Naive thymus-derived CD4-positive, alpha-beta T cell (primary cell): ENCODE measurements around the gene LDAH. TPM values are rescaled to one million over a fixed set of nuclear protein-coding genes. Genes with fewer than 3 reads are reported as not detected.
A peak's percentile ranks its signal among the peaks of the same experiment; 100 is the strongest.

Experiments used
- ATAC-seq: fragments of 150-1000 bp; cut with Tn5 transposase; 2 replicates; pipeline ENCODE4 v1.10.0; 2021; ENCODE audit warnings: mild to moderate bottlenecking, moderate library complexity
- CTCF ChIA-PET: fragments of 350-600 bp; sonication (Branson Sonifier 250); formaldehyde crosslinking; loops from one replicate; lab custom pipeline; 2021; ENCODE audit warnings: antibody characterized with exemption; lab: Charles Lee
- POLR2A ChIA-PET: fragments of 350-600 bp; sonication (Branson Sonifier 250); formaldehyde crosslinking; loops from one replicate; lab custom pipeline; 2021; ENCODE audit warnings: antibody characterized with exemption, inconsistent platforms; lab: Charles Lee
- DNase-seq, 9 donors: peaks; one replicate each; pipeline versions ENCODE4 v3.0.0 to v3.0.0-alpha.2; 2020 to 2022; ENCODE audit warnings: mixed read lengths in 1 of 9
- H3K27ac ChIP-seq: one replicate; pipeline ENCODE4 v1.7.0; 2013; ENCODE audit warnings: mild to moderate bottlenecking, low read depth, low read length, moderate library complexity
- H3K27me3 ChIP-seq, 2 donors: one replicate each; pipeline ENCODE4 v1.7.0; 2013; ENCODE audit warnings: low read length in 2 of 2, mild to moderate bottlenecking in 2 of 2, moderate library complexity in 2 of 2; ENCODE audit not compliant: control insufficient read depth in 2 of 2, insufficient read depth in 2 of 2
- H3K36me3 ChIP-seq, 3 experiments: 1 replicate in 2 of 3; 2 replicates in 1 of 3; pipeline ENCODE4 v1.7.0; 2013; ENCODE audit warnings: low read length in 3 of 3, mild to moderate bottlenecking in 3 of 3, moderate library complexity in 1 of 3; ENCODE audit not compliant: insufficient read depth in 3 of 3, control insufficient read depth in 2 of 3
- H3K4me1 ChIP-seq, 2 donors: one replicate each; pipeline ENCODE4 v1.7.0; 2013; ENCODE audit warnings: low read length in 2 of 2, mild to moderate bottlenecking in 2 of 2, moderate library complexity in 1 of 2; ENCODE audit not compliant: control insufficient read depth in 2 of 2, insufficient read depth in 2 of 2
- H3K4me3 ChIP-seq: 2 replicates; pipeline ENCODE4 v1.7.0; 2013; ENCODE audit warnings: mild to moderate bottlenecking, low read length
- H3K9me3 ChIP-seq, 3 experiments: 1 replicate in 2 of 3; 2 replicates in 1 of 3; pipeline ENCODE4 v1.7.0; 2013; ENCODE audit warnings: low read length in 3 of 3; ENCODE audit not compliant: control insufficient read depth in 2 of 3
- H3K27ac Mint-ChIP-seq, 9 donors: one replicate each; pipeline ENCODE4 v1.8.0; 2020 to 2022; ENCODE audit warnings: mixed read lengths in 9 of 9, mild to moderate bottlenecking in 8 of 9, moderate library complexity in 5 of 9, inconsistent platforms in 2 of 9
- H3K27me3 Mint-ChIP-seq, 5 donors: one replicate each; pipeline ENCODE4 v1.8.0; 2021 to 2022; ENCODE audit warnings: mixed read lengths in 5 of 5, mild to moderate bottlenecking in 1 of 5
- H3K36me3 Mint-ChIP-seq, 5 donors: one replicate each; pipeline ENCODE4 v1.8.0; 2020 to 2022; ENCODE audit warnings: mixed read lengths in 5 of 5, mild to moderate bottlenecking in 3 of 5, inconsistent platforms in 1 of 5
- H3K4me1 Mint-ChIP-seq, 7 donors: one replicate each; pipeline ENCODE4 v1.8.0; 2020 to 2022; ENCODE audit warnings: mixed read lengths in 7 of 7, mild to moderate bottlenecking in 3 of 7, inconsistent platforms in 1 of 7
- H3K4me3 Mint-ChIP-seq, 10 donors: one replicate each; pipeline ENCODE4 v1.8.0; 2020 to 2022; ENCODE audit warnings: mild to moderate bottlenecking in 10 of 10, mixed read lengths in 10 of 10, moderate library complexity in 6 of 10, inconsistent platforms in 2 of 10
- H3K9me3 Mint-ChIP-seq, 11 donors: one replicate each; pipeline ENCODE4 v1.8.0; 2020 to 2022; ENCODE audit warnings: mixed read lengths in 11 of 11, mild to moderate bottlenecking in 4 of 11, inconsistent platforms in 1 of 11, moderate library complexity in 1 of 11
- intact Hi-C, 2 donors: fragments of 100-400 bp; cut with micrococcal nuclease; formaldehyde crosslinking; loops; one replicate each; pipeline ENCODE4 v1.15.1; 2023
- polyA plus RNA-seq, 2 donors: library from polyadenylated mRNA; unstranded; fragments of 300-500 nt; fragmentation: Illumina TruSeq; gene quantifications; one replicate each; pipeline ENCODE4 v1.2.3, GENCODE V29; 2021
- total RNA-seq, 6 experiments: library from RNA in 5 of 6; stranded (reverse) in 5 of 6; gene quantifications; 1 replicate in 5 of 6; 2 replicates in 1 of 6; pipeline ENCODE4 v1.2.3 and lab custom pipeline; 2021 to 2026

LDAH gene
- total and polyA plus RNA-seq, 7 experiments from 2014 or later: 8.6 to 29.8 (median 15.8) TPM

DNA sequence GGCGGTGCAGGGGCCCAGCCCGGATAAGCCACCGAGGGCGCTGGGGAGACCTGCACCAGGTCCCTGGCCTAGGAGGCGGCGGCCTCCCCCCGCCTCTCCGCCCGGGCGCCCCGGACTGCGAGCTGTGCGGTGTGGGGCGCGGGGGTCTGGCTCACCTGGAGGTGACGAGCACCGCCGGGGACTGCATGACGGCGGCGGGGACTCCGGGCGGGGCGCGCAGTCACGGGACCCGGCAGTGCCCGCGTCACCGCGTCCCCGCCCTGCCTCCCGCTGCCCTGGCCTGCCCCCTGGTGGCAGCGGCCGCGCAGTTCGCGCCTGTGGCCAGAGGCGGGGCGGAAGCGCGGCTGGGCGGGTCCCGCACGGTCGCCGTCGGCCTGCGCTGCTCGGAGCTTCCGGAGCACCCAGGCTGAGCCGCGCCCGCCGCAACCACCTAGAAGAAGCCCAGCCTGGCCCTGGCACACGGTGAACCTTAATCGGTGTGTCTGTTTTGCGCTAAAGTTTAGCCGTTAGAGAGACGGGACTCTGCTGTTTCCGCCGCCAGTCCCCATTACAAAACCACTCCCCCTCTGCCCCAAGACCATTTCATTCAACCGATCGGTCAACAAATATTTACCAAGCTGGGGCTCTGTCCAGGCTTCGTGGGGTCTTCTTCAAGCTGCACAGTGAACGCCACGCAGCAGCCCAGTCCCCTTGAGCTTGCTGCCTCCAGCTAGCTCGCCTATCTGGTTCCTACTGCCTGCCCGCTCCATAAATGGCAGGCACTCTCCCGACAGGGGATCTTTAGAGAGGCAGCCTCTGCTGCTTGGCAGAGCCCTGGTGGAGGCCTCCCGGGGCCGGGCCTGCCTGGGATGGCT is 171.8 kb downstream of the LDAH start, which contains the start of gene HS1BP3:
HS1BP3 (minus strand) TSS at position 222 of the 854 bp plus-strand sequence; CDS start at position 187, 35 bp downstream.
- DNase-seq: peak; percentile 87 to 99 (median 94)
- Mint-ChIP-seq H3K27ac (peak within 1 kb of the TSS; percentile 90 to 99 (median 96)), H3K4me1 (peaks cover 22 to 42% (median 39%) of the 10 kb centered on the region in 7 donors), H3K27me3 (peaks cover 0 to 11% (median 0%) of the 10 kb centered on the region in 5 donors), H3K4me3 (peak within 1 kb of the TSS; percentile 86 to 95 (median 90)), H3K9me3 (peaks cover 0 to 3% (median 0%) of the 10 kb centered on the region in 11 donors), H3K36me3 (peaks cover 0 to 2% (median 0%) of the 10 kb centered on the region in 5 donors)
- CTCF ChIA-PET: interaction anchor here (0.6 to 4.3 kb wide), 15 partner anchors 9 to 309 kb away, joined by 3 to 37 read pairs (median 4); partner anchors contain the start of gene RHOB
- Histone ChIP-seq H3K27me3 (no peaks in the 10 kb centered on the region), H3K4me1 (peaks cover 16 to 20% of the 10 kb centered on the region in 2 donors), H3K27ac (peak within 1 kb of the TSS; percentile 86), H3K4me3 (peak within 1 kb of the TSS; percentile 80), H3K36me3 (peaks cover 0 to 5% (median 0%) of the 10 kb centered on the region in 3 experiments), H3K9me3 (no peaks in the 10 kb centered on the region)
- POLR2A ChIA-PET: interaction anchor here (0.8 to 3.1 kb wide), 10 partner anchors 9 to 1290 kb away, joined by 3 to 41 read pairs (median 4); partner anchors contain the start of genes LDAH and RHOB
- ATAC-seq: peak; percentile 97
- intact Hi-C loops: loop anchor here (1.0 to 10.0 kb wide), 17 partner anchors 16 to 1304 kb away; partner anchors contain the start of genes LDAH (in 2 of the 2), RHOB (in 2 of the 2), GDF7 (in 1 of the 2) and LAPTM4A (in 1 of the 2)

DNA sequence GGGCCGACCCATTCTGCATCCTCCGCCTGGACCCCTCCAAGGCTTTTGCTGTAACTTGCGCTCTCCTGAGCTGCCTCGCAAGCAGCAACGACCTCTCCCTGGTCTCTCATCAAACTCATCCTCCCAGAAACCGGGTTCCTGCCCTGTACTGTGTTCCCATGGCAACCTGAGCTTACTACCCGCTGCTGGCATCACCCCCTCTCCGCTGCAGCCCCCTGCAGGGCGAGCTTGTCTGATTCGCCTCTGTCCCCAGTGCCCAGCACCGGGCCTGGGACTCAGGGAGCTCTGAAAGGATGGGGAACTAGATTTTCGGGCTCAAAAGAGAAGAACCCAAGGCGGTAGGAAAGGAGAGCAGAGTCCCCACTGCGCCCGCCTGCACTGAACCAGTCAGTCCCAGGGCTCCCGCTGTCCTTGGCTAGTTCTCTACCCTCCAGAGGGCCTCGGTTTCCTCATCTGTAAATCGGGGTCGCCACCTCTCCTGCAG is 172.5 kb downstream of the LDAH start:
- intact Hi-C loops: loop anchor here (1.0 to 10.0 kb wide), 9 partner anchors 16 to 1303 kb away; partner anchors contain the start of genes GDF7 (in 1 of the 2) and TTC32 (in 1 of the 2)
- Histone ChIP-seq H3K27ac (peak overlapping the region; percentile 86), H3K9me3 (no peaks in the 10 kb centered on the region), H3K4me3 (peak overlapping the region; percentile 80), H3K36me3 (peaks cover 0 to 5% (median 0%) of the 10 kb centered on the region in 3 experiments), H3K4me1 (peaks cover 16 to 20% of the 10 kb centered on the region in 2 donors), H3K27me3 (no peaks in the 10 kb centered on the region)
- ATAC-seq: peak; percentile 7
- peaks cover 22 to 42% (median 39%) of the 10 kb centered on the region in 7 donors for H3K4me1 Mint-ChIP-seq
- peak in 7 of 9 donors; percentile 21 to 51 (median 42) for DNase-seq
- H3K9me3 Mint-ChIP-seq: peaks cover 0 to 3% (median 0%) of the 10 kb centered on the region in 11 donors
- CTCF ChIA-PET: interaction anchor here (1.0 to 4.3 kb wide), 10 partner anchors 11 to 301 kb away, joined by 3 to 37 read pairs (median 6); partner anchors contain the start of gene RHOB
- H3K27ac Mint-ChIP-seq: peak overlapping the region; percentile 57 to 98 (median 90)
- H3K27me3 Mint-ChIP-seq: peaks cover 0 to 9% (median 0%) of the 10 kb centered on the region in 5 donors
- peak overlapping the region; percentile 86 to 95 (median 89) for H3K4me3 Mint-ChIP-seq
- H3K36me3 Mint-ChIP-seq: peaks cover 0 to 2% (median 0%) of the 10 kb centered on the region in 5 donors
- POLR2A ChIA-PET: interaction anchor here (0.7 to 3.1 kb wide), 8 partner anchors 8 to 1290 kb away, joined by 3 to 41 read pairs (median 6); partner anchors contain the start of genes LDAH and RHOB

DNA sequence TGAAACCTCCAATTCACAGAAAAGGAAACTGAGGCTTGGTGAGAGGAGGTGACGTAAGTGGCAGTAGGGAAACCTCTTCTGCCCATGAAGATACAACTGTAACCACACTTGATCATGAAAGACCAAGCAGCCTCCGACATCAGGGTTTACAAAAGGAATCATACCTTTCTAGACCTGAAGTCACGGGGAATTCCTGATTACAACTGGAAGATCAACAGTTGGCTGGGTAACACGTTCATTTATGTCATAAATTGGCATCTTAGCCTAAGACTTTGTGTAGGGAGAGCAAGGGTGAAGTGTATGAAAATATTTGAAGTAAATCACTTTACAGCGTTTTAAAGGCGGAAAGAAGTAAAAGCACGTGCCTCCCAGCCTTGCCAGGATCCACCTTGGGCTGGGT is 172.9 kb downstream of the LDAH start:
- ChIA-PET CTCF (interaction anchor here (1.1 to 4.3 kb wide), 5 partner anchors 11 to 239 kb away, joined by 3 to 37 read pairs (median 9); no protein-coding TSS in a partner anchor), POLR2A (interaction anchor here (0.7 to 3.1 kb wide), 3 partner anchors 173 to 239 kb away, joined by 3 to 41 read pairs (median 18); partner anchors contain the start of genes LDAH and RHOB)
- intact Hi-C loops: loop anchor here (1.0 to 10.0 kb wide), 9 partner anchors 17 to 1303 kb away; partner anchors contain the start of genes GDF7 (in 1 of the 2) and TTC32 (in 1 of the 2)
- peaks cover 22 to 42% (median 39%) of the 10 kb centered on the region in 7 donors for H3K4me1 Mint-ChIP-seq
- Histone ChIP-seq H3K4me1 (peaks cover 16 to 20% of the 10 kb centered on the region in 2 donors), H3K9me3 (no peaks in the 10 kb centered on the region), H3K27ac (peak overlapping the region; percentile 86), H3K4me3 (peak overlapping the region; percentile 80), H3K36me3 (peaks cover 0 to 5% (median 0%) of the 10 kb centered on the region in 3 experiments), H3K27me3 (no peaks in the 10 kb centered on the region)
- peaks cover 0 to 3% (median 0%) of the 10 kb centered on the region in 11 donors for H3K9me3 Mint-ChIP-seq
- peak overlapping the region in 8 of 9 donors; percentile 61 to 98 (median 91) for H3K27ac Mint-ChIP-seq
- H3K36me3 Mint-ChIP-seq: peaks cover 0 to 2% (median 0%) of the 10 kb centered on the region in 5 donors
- H3K4me3 Mint-ChIP-seq: peak overlapping the region; percentile 86 to 95 (median 89)
- ATAC-seq (no peak), DNase-seq (no peak)
- peaks cover 0 to 4% (median 0%) of the 10 kb centered on the region in 5 donors for H3K27me3 Mint-ChIP-seq

DNA sequence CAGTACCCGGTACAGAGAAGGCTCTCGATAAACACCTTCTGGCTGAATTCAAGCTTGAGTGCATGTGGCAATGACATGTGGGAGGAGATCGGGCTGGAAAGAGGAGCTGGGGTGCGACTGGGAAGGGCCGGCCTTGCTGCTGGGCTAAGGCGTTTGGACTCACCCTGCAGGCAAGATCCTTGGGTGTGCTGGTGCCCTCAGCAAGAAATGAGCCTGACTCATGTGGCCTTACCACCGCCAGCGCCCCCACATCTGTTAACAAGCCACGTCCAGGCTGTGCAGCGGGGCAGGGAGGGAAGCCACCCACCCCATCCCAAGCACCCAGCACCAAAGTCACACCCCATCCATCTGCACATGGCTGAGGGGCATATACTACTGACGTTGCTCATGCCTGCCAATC is 173.3 kb downstream of the LDAH start:
- intact Hi-C loops: no loop called here
- H3K9me3 Mint-ChIP-seq: peaks cover 0 to 3% (median 0%) of the 10 kb centered on the region in 11 donors

DNA sequence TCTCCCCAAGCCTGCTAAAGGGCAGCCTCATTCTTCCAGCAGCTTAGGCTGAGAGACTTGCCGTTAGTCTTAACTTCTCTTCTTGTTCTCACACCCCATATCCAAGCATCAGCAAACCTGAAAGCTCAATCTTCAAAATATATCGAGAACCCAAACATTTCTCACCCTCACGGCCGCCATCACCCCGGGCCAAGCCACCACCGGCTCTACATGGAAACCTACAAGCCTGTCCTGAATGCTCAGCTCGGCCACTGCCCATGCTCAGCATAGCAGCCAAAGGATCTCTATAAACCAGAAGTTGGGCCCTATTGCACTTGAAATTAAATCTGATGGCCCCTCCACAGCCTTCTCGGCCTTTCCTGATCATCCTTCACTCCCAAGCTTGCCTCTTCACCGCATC is 174.1 kb downstream of the LDAH start:
- Mint-ChIP-seq H3K27ac (peak overlapping the region in 6 of 9 donors; percentile 54 to 98 (median 70)), H3K9me3 (peaks cover 0 to 3% (median 0%) of the 10 kb centered on the region in 11 donors), H3K36me3 (peaks cover 0 to 12% (median 2%) of the 10 kb centered on the region in 5 donors), H3K4me1 (peaks cover 22 to 44% (median 39%) of the 10 kb centered on the region in 7 donors), H3K4me3 (peak overlapping the region in 7 of 10 donors; percentile 1 to 90 (median 86)), H3K27me3 (no peaks in the 10 kb centered on the region)
- ATAC-seq (no peak), DNase-seq (no peak)
- POLR2A ChIA-PET: interaction anchor here (1.6 kb wide), 2 partner anchors 174 to 202 kb away, joined by 3 to 10 read pairs; partner anchors contain the start of genes LDAH and RHOB
- no peaks in the 10 kb centered on the region for H3K27me3 ChIP-seq
- CTCF ChIA-PET: interaction anchor here (0.7 to 4.3 kb wide), 2 partner anchors 13 to 302 kb away, joined by 3 to 37 read pairs; no protein-coding TSS in a partner anchor
- intact Hi-C loops: no loop called here
- H3K4me3 ChIP-seq: no peak overlapping the region
- H3K36me3 ChIP-seq: peaks cover 0 to 15% (median 0%) of the 10 kb centered on the region in 3 experiments
- no peaks in the 10 kb centered on the region for H3K9me3 ChIP-seq
- peaks cover 16 to 20% of the 10 kb centered on the region in 2 donors for H3K4me1 ChIP-seq
- H3K27ac ChIP-seq: no peak overlapping the region

More for the DNA sequence above, 173.3 kb downstream of the LDAH start:
- ChIA-PET CTCF (interaction anchor here (4.3 kb wide), 1 partner anchor 12 kb away, joined by 37 read pairs; no protein-coding TSS in a partner anchor), POLR2A (interaction anchor here (1.6 to 2.5 kb wide), 2 partner anchors 174 to 203 kb away, joined by 10 to 18 read pairs; partner anchors contain the start of genes LDAH and RHOB)
- Mint-ChIP-seq H3K4me3 (peak overlapping the region; percentile 86 to 95 (median 89)), H3K36me3 (peaks cover 0 to 6% (median 0%) of the 10 kb centered on the region in 5 donors), H3K27me3 (peaks cover 0 to 2% (median 0%) of the 10 kb centered on the region in 5 donors), H3K4me1 (peaks cover 22 to 44% (median 39%) of the 10 kb centered on the region in 7 donors), H3K27ac (peak overlapping the region in 8 of 9 donors; percentile 7 to 98 (median 90))
- Histone ChIP-seq H3K4me1 (peaks cover 16 to 20% of the 10 kb centered on the region in 2 donors), H3K27ac (no peak overlapping the region), H3K27me3 (no peaks in the 10 kb centered on the region), H3K36me3 (peaks cover 0 to 7% (median 0%) of the 10 kb centered on the region in 3 experiments), H3K9me3 (no peaks in the 10 kb centered on the region), H3K4me3 (no peak overlapping the region)
- no peak for DNase-seq
- no peak for ATAC-seq
